ENCODE results near the gene GRID2. TPM values are rescaled to one million over a fixed set of nuclear protein-coding genes. Genes with fewer than 3 reads are reported as not detected.

GRID2 gene
- total and polyA plus RNA-seq, 10 of the 15 experiments (the other 5 are each of a cell fraction or from before 2014, with no cell fraction given), result not detected

DNA sequence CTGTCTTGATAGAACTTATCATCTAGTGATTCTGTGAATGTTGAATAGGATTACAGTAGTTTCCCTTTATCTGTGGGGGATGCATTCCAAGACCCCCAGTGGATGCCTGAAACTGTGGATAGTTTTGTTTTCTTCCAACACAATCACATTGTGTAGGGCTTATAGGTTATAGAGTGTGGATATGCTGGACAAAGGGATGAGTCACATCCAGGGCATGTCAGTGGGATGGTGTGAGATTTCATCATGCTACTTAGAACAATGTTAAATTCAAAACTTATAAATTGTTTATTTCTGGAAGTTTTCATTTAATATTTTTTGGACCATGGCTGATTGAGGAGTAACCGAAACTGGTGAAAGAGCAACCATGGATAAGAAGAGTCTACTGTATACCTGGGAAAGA is 1092.5 kb downstream of the GRID2 start (continued):
- no peak for TF ChIP-seq SMAD5 (IDR thresholded peaks at IDR 0.05; ENCODE audit: low read depth)
- no peak for TF ChIP-seq CBX3 (IDR thresholded peaks at IDR 0.05; ENCODE audit: borderline replicate concordance, low read depth)
- TF ChIP-seq, protein P1, sequence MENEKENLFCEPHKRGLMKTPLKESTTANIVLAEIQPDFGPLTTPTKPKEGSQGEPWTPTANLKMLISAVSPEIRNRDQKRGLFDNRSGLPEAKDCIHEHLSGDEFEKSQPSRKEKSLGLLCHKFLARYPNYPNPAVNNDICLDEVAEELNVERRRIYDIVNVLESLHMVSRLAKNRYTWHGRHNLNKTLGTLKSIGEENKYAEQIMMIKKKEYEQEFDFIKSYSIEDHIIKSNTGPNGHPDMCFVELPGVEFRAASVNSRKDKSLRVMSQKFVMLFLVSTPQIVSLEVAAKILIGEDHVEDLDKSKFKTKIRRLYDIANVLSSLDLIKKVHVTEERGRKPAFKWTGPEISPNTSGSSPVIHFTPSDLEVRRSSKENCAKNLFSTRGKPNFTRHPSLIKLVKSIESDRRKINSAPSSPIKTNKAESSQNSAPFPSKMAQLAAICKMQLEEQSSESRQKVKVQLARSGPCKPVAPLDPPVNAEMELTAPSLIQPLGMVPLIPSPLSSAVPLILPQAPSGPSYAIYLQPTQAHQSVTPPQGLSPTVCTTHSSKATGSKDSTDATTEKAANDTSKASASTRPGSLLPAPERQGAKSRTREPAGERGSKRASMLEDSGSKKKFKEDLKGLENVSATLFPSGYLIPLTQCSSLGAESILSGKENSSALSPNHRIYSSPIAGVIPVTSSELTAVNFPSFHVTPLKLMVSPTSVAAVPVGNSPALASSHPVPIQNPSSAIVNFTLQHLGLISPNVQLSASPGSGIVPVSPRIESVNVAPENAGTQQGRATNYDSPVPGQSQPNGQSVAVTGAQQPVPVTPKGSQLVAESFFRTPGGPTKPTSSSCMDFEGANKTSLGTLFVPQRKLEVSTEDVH (IDR thresholded peaks at IDR 0.05; ENCODE audit: low read depth, partially characterized antibody), result no peak
- TF ChIP-seq, protein P2, sequence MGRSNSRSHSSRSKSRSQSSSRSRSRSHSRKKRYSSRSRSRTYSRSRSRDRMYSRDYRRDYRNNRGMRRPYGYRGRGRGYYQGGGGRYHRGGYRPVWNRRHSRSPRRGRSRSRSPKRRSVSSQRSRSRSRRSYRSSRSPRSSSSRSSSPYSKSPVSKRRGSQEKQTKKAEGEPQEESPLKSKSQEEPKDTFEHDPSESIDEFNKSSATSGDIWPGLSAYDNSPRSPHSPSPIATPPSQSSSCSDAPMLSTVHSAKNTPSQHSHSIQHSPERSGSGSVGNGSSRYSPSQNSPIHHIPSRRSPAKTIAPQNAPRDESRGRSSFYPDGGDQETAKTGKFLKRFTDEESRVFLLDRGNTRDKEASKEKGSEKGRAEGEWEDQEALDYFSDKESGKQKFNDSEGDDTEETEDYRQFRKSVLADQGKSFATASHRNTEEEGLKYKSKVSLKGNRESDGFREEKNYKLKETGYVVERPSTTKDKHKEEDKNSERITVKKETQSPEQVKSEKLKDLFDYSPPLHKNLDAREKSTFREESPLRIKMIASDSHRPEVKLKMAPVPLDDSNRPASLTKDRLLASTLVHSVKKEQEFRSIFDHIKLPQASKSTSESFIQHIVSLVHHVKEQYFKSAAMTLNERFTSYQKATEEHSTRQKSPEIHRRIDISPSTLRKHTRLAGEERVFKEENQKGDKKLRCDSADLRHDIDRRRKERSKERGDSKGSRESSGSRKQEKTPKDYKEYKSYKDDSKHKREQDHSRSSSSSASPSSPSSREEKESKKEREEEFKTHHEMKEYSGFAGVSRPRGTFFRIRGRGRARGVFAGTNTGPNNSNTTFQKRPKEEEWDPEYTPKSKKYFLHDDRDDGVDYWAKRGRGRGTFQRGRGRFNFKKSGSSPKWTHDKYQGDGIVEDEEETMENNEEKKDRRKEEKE (IDR thresholded peaks at IDR 0.05), result no peak
- no peak for TF ChIP-seq YBX1 (IDR thresholded peaks at IDR 0.05)
- no peak for TF ChIP-seq RBBP5 (conservative IDR thresholded peaks at IDR 0.05)
- no peak for TF ChIP-seq CBFB (IDR thresholded peaks at IDR 0.05; ENCODE audit: low read depth)
- TF ChIP-seq NBN (IDR thresholded peaks at IDR 0.05), result no peak

DNA sequence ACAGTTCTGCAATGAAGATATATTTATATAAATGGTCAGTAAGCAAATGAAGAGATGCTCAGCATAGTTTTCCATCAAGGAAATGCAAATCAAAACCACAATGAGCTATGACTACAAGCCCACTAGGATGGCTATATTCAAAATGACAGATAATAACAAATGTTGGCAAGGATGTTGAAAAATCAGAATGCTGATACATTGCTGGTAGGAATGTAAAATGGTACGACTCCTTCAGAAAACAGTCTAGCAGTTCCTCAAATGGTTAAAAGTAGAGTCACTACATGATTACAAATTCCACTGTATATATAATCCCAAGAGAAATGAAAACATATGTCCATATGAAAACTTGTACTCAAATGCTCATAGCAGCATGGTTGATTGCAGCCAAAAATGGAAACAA is 1099.8 kb downstream of the GRID2 start:
- in situ Hi-C loops (cut with MboI) (no loop called here), intact Hi-C loops (cut with micrococcal nuclease; ENCODE audit: unreplicated experiment) (no loop called here)
- H3K27ac ChIP-seq (ENCODE audit: control insufficient read depth, insufficient read depth), result no peak overlapping the region
- RAD21 ChIA-PET (ENCODE audit: unreplicated experiment), result no interaction called here
- no peaks in the 10 kb centered on the region for H3K4me1 ChIP-seq (ENCODE audit: control insufficient read depth, insufficient read depth, low read length)
- FAIRE-seq (no peak), ATAC-seq (no peak), DNase-seq (ENCODE audit: low read depth, low spot score) (no peak)
- POLR2A ChIA-PET, result no interaction called here
- H3K9me3 ChIP-seq (replicated peaks; ENCODE audit: control insufficient read depth, insufficient read depth, low read length), result no peaks in the 10 kb centered on the region
- 5% methylated on average over 1 of the region's 1 CpG for WGBS (ENCODE audit: insufficient coverage, insufficient replicate concordance, low lambda C conversion rate, missing lambda C conversion rate)
- no peak overlapping the region for H3K4me3 ChIP-seq
- H3K9ac ChIP-seq (ENCODE audit: control insufficient read depth, insufficient read depth, low read length), result no peak overlapping the region
- H3K79me2 ChIP-seq (ENCODE audit: control insufficient read depth, insufficient read depth, low read length), result no peaks in the 10 kb centered on the region
- H2AFZ ChIP-seq (ENCODE audit: control insufficient read depth, low read depth, low read length), result no peak overlapping the region
- BruUV-seq (replicated peaks), result no TSS peak
- no peaks in the 10 kb centered on the region for H4K20me1 ChIP-seq (ENCODE audit: control insufficient read depth, insufficient read depth)
- no peaks in the 10 kb centered on the region for H3K27me3 ChIP-seq (replicated peaks in 1 of 2; ENCODE audit: control insufficient read depth in 2 of 2, insufficient read depth in 2 of 2, low read length in 1 of 2)
- SMC1A ChIA-PET (ENCODE audit: uncharacterized antibody, unreplicated experiment), result no interaction called here
- no peak overlapping the region for H3K4me2 ChIP-seq (ENCODE audit: control insufficient read depth, insufficient read depth)
- CTCF ChIA-PET, result no interaction called here
- no peaks in the 10 kb centered on the region for H3K36me3 ChIP-seq (ENCODE audit: control insufficient read depth in 2 of 2, insufficient read depth in 2 of 2, low read length in 1 of 2)
- TF ChIP-seq ZZZ3 (IDR thresholded peaks at IDR 0.05; ENCODE audit: control insufficient read depth, insufficient read length, low read depth), result no peak
- no peak for TF ChIP-seq BMI1 (IDR thresholded peaks at IDR 0.05; ENCODE audit: borderline replicate concordance)
- TF ChIP-seq ZBED1 (IDR thresholded peaks at IDR 0.05; ENCODE audit: borderline replicate concordance), result no peak
- TF ChIP-seq, protein P3, sequence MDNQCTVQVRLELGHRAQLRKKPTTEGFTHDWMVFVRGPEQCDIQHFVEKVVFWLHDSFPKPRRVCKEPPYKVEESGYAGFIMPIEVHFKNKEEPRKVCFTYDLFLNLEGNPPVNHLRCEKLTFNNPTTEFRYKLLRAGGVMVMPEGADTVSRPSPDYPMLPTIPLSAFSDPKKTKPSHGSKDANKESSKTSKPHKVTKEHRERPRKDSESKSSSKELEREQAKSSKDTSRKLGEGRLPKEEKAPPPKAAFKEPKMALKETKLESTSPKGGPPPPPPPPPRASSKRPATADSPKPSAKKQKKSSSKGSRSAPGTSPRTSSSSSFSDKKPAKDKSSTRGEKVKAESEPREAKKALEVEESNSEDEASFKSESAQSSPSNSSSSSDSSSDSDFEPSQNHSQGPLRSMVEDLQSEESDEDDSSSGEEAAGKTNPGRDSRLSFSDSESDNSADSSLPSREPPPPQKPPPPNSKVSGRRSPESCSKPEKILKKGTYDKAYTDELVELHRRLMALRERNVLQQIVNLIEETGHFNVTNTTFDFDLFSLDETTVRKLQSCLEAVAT (IDR thresholded peaks at IDR 0.05), result no peak
- TF ChIP-seq BACH1 (IDR thresholded peaks at IDR 0.05; ENCODE audit: borderline replicate concordance), result no peak
- no peak for TF ChIP-seq NR2C2 (IDR thresholded peaks at IDR 0.05; ENCODE audit: borderline replicate concordance, control insufficient read depth, insufficient read length, low read depth)
- TF ChIP-seq, protein P4, sequence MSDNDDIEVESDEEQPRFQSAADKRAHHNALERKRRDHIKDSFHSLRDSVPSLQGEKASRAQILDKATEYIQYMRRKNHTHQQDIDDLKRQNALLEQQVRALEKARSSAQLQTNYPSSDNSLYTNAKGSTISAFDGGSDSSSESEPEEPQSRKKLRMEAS (IDR thresholded peaks at IDR 0.05; ENCODE audit: low read depth, low read length), result no peak
- no peak for TF ChIP-seq BHLHE40 (IDR thresholded peaks at IDR 0.05; ENCODE audit: borderline replicate concordance in 1 of 2, low read depth in 2 of 2, low read length in 1 of 2)
- no peak for TF ChIP-seq SMAD1 (IDR thresholded peaks at IDR 0.05; ENCODE audit: low read depth, partially characterized antibody)
- no peak for TF ChIP-seq TCF3 (IDR thresholded peaks at IDR 0.05; ENCODE audit: borderline replicate concordance, insufficient read depth, low read depth, low read length)

All from GM12878 (cell line).